ENCODE data around the gene NEU2. TPM values are rescaled to one million over a fixed set of nuclear protein-coding genes. Genes with fewer than 3 reads are reported as not detected.
A peak's percentile ranks its signal among the peaks of the same experiment; 100 is the strongest.

The NEU2 gene
- total RNA-seq, 1 experiment from 2014 or later = not detected

GRCh38 chr2:233059547-233059796 is 27.0 kb downstream of the NEU2 start:
- no peak overlapping the region for H4K5ac ChIP-seq (ENCODE audit: insufficient read length, low read depth, low read length)
- no peaks in the 10 kb centered on the region for H3K79me1 ChIP-seq (ENCODE audit: insufficient read depth, low read depth, low read length, poor library complexity, severe bottlenecking)
- H3K36me3 Mint-ChIP-seq (ENCODE audit: insufficient read depth in 1 of 3, low read depth in 3 of 3) = no peaks in the 10 kb centered on the region
- H3K79me2 ChIP-seq (ENCODE audit: insufficient read depth, low read length) = no peaks in the 10 kb centered on the region
- H2BK5ac ChIP-seq (ENCODE audit: insufficient read length, low read length) = no peak overlapping the region
- H3K9me3 Mint-ChIP-seq = no peaks in the 10 kb centered on the region; a peak in 1 of 5 replicates
- H2BK12ac ChIP-seq (ENCODE audit: insufficient read length, low read depth, low read length) = no peak overlapping the region
- H4K91ac ChIP-seq (ENCODE audit: insufficient read length, low read depth, low read length) = no peak overlapping the region
- DNase-seq = no peak
- H3T11ph ChIP-seq (ENCODE audit: low read length) = no peak overlapping the region
- H2AFZ ChIP-seq (ENCODE audit: low read length) = no peak overlapping the region
- H3K23me2 ChIP-seq (ENCODE audit: insufficient read length, low read depth, low read length, poor library complexity, severe bottlenecking) = no peaks in the 10 kb centered on the region
- H2BK15ac ChIP-seq (ENCODE audit: low read depth, low read length) = no peak overlapping the region
- no peak overlapping the region for H3K4ac ChIP-seq (ENCODE audit: low read depth, low read length)
- H3K9ac ChIP-seq (ENCODE audit: extremely low read depth, insufficient read length, low read length) = no peak overlapping the region
- H3K4me1 ChIP-seq (ENCODE audit: insufficient read depth, low read length) = no peaks in the 10 kb centered on the region
- H3K23ac ChIP-seq (ENCODE audit: insufficient read length, low read depth, low read length) = no peak overlapping the region
- no peak overlapping the region; a peak in 1 of 7 replicates for H3K27ac Mint-ChIP-seq
- no peak overlapping the region for H2AK5ac ChIP-seq (ENCODE audit: insufficient read length, low read length)
- H3K56ac ChIP-seq (ENCODE audit: insufficient read length, low read depth, low read length) = no peak overlapping the region
- peaks cover 10% of the 10 kb centered on the region for H3K27me3 Mint-ChIP-seq (ENCODE audit: low read depth)
- H3K27ac ChIP-seq (ENCODE audit: insufficient read length, low read depth, low read length) = no peak overlapping the region
- no CpG with 5 or more reads among the region's 7 CpGs for WGBS (ENCODE audit: extremely low coverage, insufficient read length, low lambda C conversion rate)
- no peak overlapping the region for H3K18ac ChIP-seq (ENCODE audit: insufficient read length, low read depth, low read length)
- H4K8ac ChIP-seq (replicated peaks; ENCODE audit: insufficient read length, low read depth, low read length) = no peak overlapping the region
- no peak overlapping the region for H3K14ac ChIP-seq (ENCODE audit: insufficient read depth, low read length)
- no peaks in the 10 kb centered on the region for H3K9me3 ChIP-seq (ENCODE audit: control insufficient read depth, low read depth, low read length)
- H3K4me3 Mint-ChIP-seq = no peak overlapping the region
- peak; percentile 51 for TF ChIP-seq CTCF (conservative IDR thresholded peaks at IDR 0.05)
- H3K27me3 ChIP-seq (ENCODE audit: insufficient read depth, low read length) = no peaks in the 10 kb centered on the region
- no peak overlapping the region for H2BK120ac ChIP-seq (ENCODE audit: low read depth, low read length, poor library complexity, severe bottlenecking)
- no peaks in the 10 kb centered on the region for H4K20me1 ChIP-seq (ENCODE audit: control insufficient read depth, insufficient read depth, insufficient read length)
- H3K4me2 ChIP-seq (ENCODE audit: insufficient read depth, insufficient read length, low read length) = no peak overlapping the region
- no peak overlapping the region for H2BK20ac ChIP-seq (ENCODE audit: low read depth, low read length, poor library complexity, severe bottlenecking)
- H3K4me1 Mint-ChIP-seq = peaks cover 14 to 25% of the 10 kb centered on the region in 2 experiments

Measured in H9 (cell line).